OCI-M2 (cell line): ENCODE results near the gene MRM2.

Experiments used
- DNase-seq: peaks from one replicate; lab custom pipeline; 2025; ENCODE audit not compliant: unreplicated experiment; lab: John Stamatoyannopoulos, UW

The MRM2 gene

GRCh38 chr7:2193575-2194305 lies 48.3 kb downstream of the MRM2 start:
- DNase-seq = no peak

- DNase-seq = no peak
Observed at GRCh38 chr7:2192831-2193534, 49.0 kb downstream of the MRM2 start.

- no peak for DNase-seq
Observed at GRCh38 chr7:2191016-2191415, 51.0 kb downstream of the MRM2 start.

- no peak for DNase-seq
Observed at GRCh38 chr7:2190531-2190930, 51.5 kb downstream of the MRM2 start.

- no peak for DNase-seq
Observed at GRCh38 chr7:2186166-2186565, 55.8 kb downstream of the MRM2 start.

GRCh38 chr7:2185715-2186114 lies 56.3 kb downstream of the MRM2 start:
- no peak for DNase-seq
